Right renal cortex interstitium (tissue), 3 donors: ENCODE results near the gene NES. TPM values are rescaled to one million over a fixed set of nuclear protein-coding genes. Genes with fewer than 3 reads are reported as not detected.

ENCODE experiments used
- DNase-seq, 3 donors: peaks; one replicate each; pipeline ENCODE4 v3.0.0-alpha.2; 2013; ENCODE audit warnings: low read depth in 3 of 3, low spot score in 2 of 3
- polyA plus RNA-seq, 3 donors: library from polyadenylated mRNA; unstranded; fragments of 120-200 nt; gene quantifications; one replicate each; pipeline ENCODE4 v1.2.1, GENCODE V29; 2013; ENCODE audit not compliant: insufficient read length in 3 of 3

NES gene
- polyA plus RNA-seq, 3 donors = 164 to 179 (median 169) TPM

- no peak for DNase-seq
Observed at GRCh38 chr1:156626079-156626438, 51.1 kb downstream of the NES start.

- DNase-seq = no peak
Observed at GRCh38 chr1:156625436-156626078, 51.6 kb downstream of the NES start.

DNA sequence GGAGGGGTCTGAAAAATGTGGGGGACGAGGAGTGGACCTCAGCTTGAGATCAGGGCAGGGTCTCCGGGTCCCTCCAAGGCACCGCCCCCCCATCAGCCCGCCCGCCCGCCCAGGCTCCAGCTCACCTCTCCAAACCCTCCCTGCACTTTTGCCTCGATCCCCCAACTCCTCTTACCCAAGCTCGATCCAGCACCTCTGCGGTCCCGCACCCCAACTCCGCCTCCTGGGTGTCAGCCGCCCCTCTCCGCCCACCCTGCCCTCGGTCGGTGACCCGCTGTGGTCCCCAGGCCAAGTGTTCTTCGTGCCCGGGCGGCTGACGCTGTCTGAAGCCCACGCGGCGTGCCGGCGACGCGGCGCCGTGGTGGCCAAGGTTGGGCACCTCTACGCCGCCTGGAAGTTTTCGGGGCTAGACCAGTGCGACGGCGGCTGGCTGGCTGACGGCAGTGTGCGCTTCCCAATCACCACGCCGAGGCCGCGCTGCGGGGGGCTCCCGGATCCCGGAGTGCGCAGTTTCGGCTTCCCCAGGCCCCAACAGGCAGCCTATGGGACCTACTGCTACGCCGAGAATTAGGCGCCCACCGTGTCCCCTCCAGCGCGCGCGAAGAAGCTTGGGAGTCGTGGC lies 52.3 kb downstream of the NES start:
- DNase-seq = no peak

- no peak for DNase-seq
Observed at GRCh38 chr1:156623946-156624813, 53.0 kb downstream of the NES start.

- DNase-seq = no peak
Observed at GRCh38 chr1:156622581-156623297, 54.5 kb downstream of the NES start.

GRCh38 chr1:156619582-156619955 lies 57.6 kb downstream of the NES start:
- DNase-seq = no peak

DNA sequence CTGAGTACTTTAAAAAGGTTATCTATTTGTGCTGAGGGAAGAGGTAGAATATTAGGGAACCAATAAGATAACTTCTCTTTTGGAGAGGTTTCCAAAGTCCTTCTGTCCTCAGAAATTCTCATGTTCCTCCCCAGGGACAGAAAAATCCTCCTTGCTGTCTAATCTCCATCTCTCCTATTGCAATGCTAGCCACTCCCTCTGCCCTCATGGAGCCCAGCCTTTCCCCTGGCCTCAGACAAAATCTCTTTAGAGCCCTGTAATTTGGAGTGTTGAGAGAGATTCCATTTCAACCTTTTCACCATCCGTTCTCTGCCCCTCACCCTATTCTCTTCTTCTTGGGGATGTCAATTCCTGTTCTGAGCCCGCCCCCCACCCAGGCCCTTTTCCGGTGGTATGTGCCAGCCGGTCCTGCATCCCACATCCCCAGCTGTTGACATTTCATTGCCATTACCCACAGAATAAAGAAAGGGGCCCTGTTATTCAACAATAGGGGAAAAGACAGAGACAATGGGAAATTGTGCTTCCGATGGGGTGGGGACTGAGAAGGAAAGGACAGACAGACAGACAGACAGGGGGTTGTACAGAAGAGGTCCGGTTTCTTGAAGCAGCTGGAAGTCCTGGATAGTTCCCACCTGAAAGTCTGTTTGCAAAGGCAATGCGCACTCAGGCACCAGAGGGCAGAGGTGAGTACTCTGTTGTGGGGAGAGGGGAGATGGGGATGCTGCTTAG lies 58.2 kb downstream of the NES start, which contains the start of gene HAPLN2:
TSS of gene HAPLN2 (plus strand) at position 563 of the 729 bp plus-strand sequence. CDS start 4,076 bp downstream, outside the sequence.
- DNase-seq = no peak

Other genes with a start within 250 kb of the NES start
- 10 to 100 TPM; 18.4 to 21.2 (median 19.6) TPM for gene MEF2D, start 176.6 kb downstream of the NES start, polyA plus RNA-seq
- 10 to 100 TPM in 2 of 3 donors, 1 to 10 TPM in 1; 9.7 to 11.7 (median 11.3) TPM for gene IQGAP3, start 104.8 kb downstream of the NES start, polyA plus RNA-seq
- 1 to 10 TPM in 1 of 3 donors, under 1 TPM in 2; 0.78 to 1.2 (median 0.99) TPM for gene TTC24, start 97.7 kb downstream of the NES start, polyA plus RNA-seq
- gene NAXE, start 85.6 kb downstream of the NES start, polyA plus RNA-seq = 10 to 100 TPM; 75.4 to 80.4 (median 80.3) TPM
- 10 to 100 TPM; 35.3 to 41.2 (median 36.8) TPM for gene GPATCH4, start 75.9 kb downstream of the NES start, polyA plus RNA-seq
- gene HAPLN2, start 58.0 kb downstream of the NES start, polyA plus RNA-seq = under 1 TPM in 2 of 3 donors, not detected in 1; 0.13 to 0.32 TPM
- gene BCAN, start 35.3 kb downstream of the NES start, polyA plus RNA-seq = under 1 TPM; 0.11 to 0.29 (median 0.28) TPM
- 10 to 100 TPM; 78.4 to 87.5 (median 86.4) TPM for gene CRABP2, start 28.2 kb upstream of the NES start, polyA plus RNA-seq
- gene METTL25B, start 51.1 kb upstream of the NES start, polyA plus RNA-seq = 10 to 100 TPM; 27.4 to 31.1 (median 30.3) TPM
- 10 to 100 TPM; 39.9 to 49.2 (median 44.6) TPM for gene ISG20L2, start 51.4 kb upstream of the NES start, polyA plus RNA-seq
- gene MRPL24, start 63.7 kb upstream of the NES start, polyA plus RNA-seq = 10 to 100 TPM; 73.5 to 75.7 (median 73.7) TPM
- gene HDGF, start 74.3 kb upstream of the NES start, polyA plus RNA-seq = 100 to 1,000 TPM; 267 to 278 (median 269) TPM
- gene PRCC, start 90.1 kb upstream of the NES start, polyA plus RNA-seq = 100 to 1,000 TPM; 106 to 121 (median 109) TPM
- under 1 TPM; 0.37 to 0.57 (median 0.42) TPM for gene SH2D2A, start 139.4 kb upstream of the NES start, polyA plus RNA-seq
- 1 to 10 TPM; 1.3 to 2.1 (median 1.7) TPM for gene INSRR, start 181.7 kb upstream of the NES start, polyA plus RNA-seq
- 1 to 10 TPM in 2 of 3 donors, under 1 TPM in 1; 0.67 to 1.3 (median 1.1) TPM for gene NTRK1, start 183.5 kb upstream of the NES start, polyA plus RNA-seq
- 10 to 100 TPM; 16.7 to 19.2 (median 17.7) TPM for gene PEAR1, start 216.3 kb upstream of the NES start, polyA plus RNA-seq
- under 1 TPM; 0.26 to 0.40 (median 0.35) TPM for gene LRRC71, start 243.2 kb upstream of the NES start, polyA plus RNA-seq